WTC11 (cell line): ENCODE data around the gene INPP5F. TPM values are rescaled to one million over a fixed set of nuclear protein-coding genes. Genes with fewer than 3 reads are reported as not detected.

Experiments
- ATAC-seq: fragments of 200-7000 bp; cut with Tn5 transposase; 2 replicates; pipeline ENCODE4 v1.10.0; 2021; ENCODE audit warnings: mild to moderate bottlenecking, moderate library complexity
- CTCF ChIA-PET: fragments of 300-600 bp; sonication (Branson Sonifier 250); formaldehyde crosslinking; loops from one replicate; lab custom pipeline; 2021; ENCODE audit warnings: antibody characterized with exemption; lab: Charles Lee
- POLR2A ChIA-PET: fragments of 350-600 bp; sonication (Branson Sonifier 250); formaldehyde crosslinking; loops from one replicate; lab custom pipeline; 2021; ENCODE audit warnings: antibody characterized with exemption; lab: Charles Lee
- DNase-seq: peaks from one replicate; pipeline ENCODE4 v3.0.0; 2021; ENCODE audit warnings: low spot score
- H3K27ac Mint-ChIP-seq: 2 replicates; pipeline ENCODE4 v1.8.0; 2021; ENCODE audit warnings: mixed read lengths
- H3K27me3 Mint-ChIP-seq: 2 replicates; pipeline ENCODE4 v1.8.0; 2021; ENCODE audit warnings: low read depth, mild to moderate bottlenecking, moderate library complexity, mixed read lengths
- H3K36me3 Mint-ChIP-seq: 2 replicates; pipeline ENCODE4 v1.8.0; 2021; ENCODE audit warnings: mixed read lengths
- H3K4me1 Mint-ChIP-seq: 2 replicates; pipeline ENCODE4 v1.8.0; 2022; ENCODE audit warnings: mixed read lengths
- H3K4me3 Mint-ChIP-seq: 2 replicates; pipeline ENCODE4 v1.8.0; 2021; ENCODE audit warnings: mild to moderate bottlenecking, moderate library complexity, mixed read lengths
- H3K9me3 Mint-ChIP-seq: 2 replicates; pipeline ENCODE4 v1.8.0; 2021; ENCODE audit warnings: mixed read lengths
- ARID4B ChIP-seq: sonication (generic); formaldehyde crosslinking; IDR thresholded peaks from 2 replicates; pipeline ENCODE4 v1.8.0; 2023; ENCODE audit warnings: missing genetic modification reagents, mild to moderate bottlenecking, borderline replicate concordance
- ATF2 ChIP-seq: sonication (generic); formaldehyde crosslinking; IDR thresholded peaks from 2 replicates; pipeline ENCODE4 v1.8.1; 2022; ENCODE audit warnings: low read depth, missing genetic modification reagents, borderline replicate concordance
- CTCF ChIP-seq: fragments of 200-600 bp; IDR thresholded peaks from 2 replicates; pipeline ENCODE4 v1.8.0; 2022; ENCODE audit warnings: antibody characterized with exemption
- ESRRA ChIP-seq: sonication (generic); formaldehyde crosslinking; IDR thresholded peaks from 2 replicates; pipeline ENCODE4 v1.8.1; 2022; ENCODE audit warnings: mild to moderate bottlenecking, missing genetic modification reagents, borderline replicate concordance
- ETV6 ChIP-seq: sonication (generic); formaldehyde crosslinking; IDR thresholded peaks from 2 replicates; pipeline ENCODE4 v1.8.1; 2022; ENCODE audit warnings: mild to moderate bottlenecking, missing genetic modification reagents
- GABPB1 ChIP-seq: sonication (generic); formaldehyde crosslinking; IDR thresholded peaks from 2 replicates; pipeline ENCODE4 v1.8.1; 2023; ENCODE audit warnings: mild to moderate bottlenecking, missing genetic modification reagents
- GRHL2 ChIP-seq: fragments of 250-450 bp; sonication (Bioruptor Pico); IDR thresholded peaks from 2 replicates; pipeline ENCODE4 v1.8.0; 2022; ENCODE audit warnings: mild to moderate bottlenecking, moderate library complexity; ENCODE audit not compliant: insufficient replicate concordance, severe bottlenecking
- JAZF1 ChIP-seq: fragments of 250-450 bp; sonication (Bioruptor Pico); IDR thresholded peaks from 2 replicates; pipeline ENCODE4 v1.9.0; 2021; ENCODE audit warnings: moderate library complexity, mild to moderate bottlenecking, inconsistent platforms
- JUN ChIP-seq: sonication (generic); formaldehyde crosslinking; IDR thresholded peaks from 2 replicates; pipeline ENCODE4 v1.8.0; 2023; ENCODE audit warnings: mild to moderate bottlenecking, missing genetic modification reagents
- MYBL2 ChIP-seq: sonication (generic); formaldehyde crosslinking; IDR thresholded peaks from 2 replicates; pipeline ENCODE4 v1.8.1; 2023; ENCODE audit warnings: mild to moderate bottlenecking, moderate library complexity, missing genetic modification reagents
- NR2C2 ChIP-seq: sonication (generic); formaldehyde crosslinking; IDR thresholded peaks from 2 replicates; pipeline ENCODE4 v1.8.0; 2022; ENCODE audit warnings: mild to moderate bottlenecking, missing genetic modification reagents
- RELA ChIP-seq: sonication (generic); formaldehyde crosslinking; IDR thresholded peaks from 2 replicates; pipeline ENCODE4 v1.8.1; 2022; ENCODE audit warnings: missing genetic modification reagents, mild to moderate bottlenecking, borderline replicate concordance
- TP53 ChIP-seq: sonication (generic); formaldehyde crosslinking; IDR thresholded peaks from 2 replicates; pipeline ENCODE4 v1.8.1; 2023; ENCODE audit warnings: mild to moderate bottlenecking, missing genetic modification reagents
- ZMAT4 ChIP-seq: fragments of 250-450 bp; sonication (Bioruptor Pico); IDR thresholded peaks from 2 replicates; pipeline ENCODE4 v1.9.0; 2021; ENCODE audit warnings: mild to moderate bottlenecking
- ZNF263 ChIP-seq: sonication (generic); formaldehyde crosslinking; IDR thresholded peaks from 2 replicates; pipeline ENCODE4 v1.8.1; 2022; ENCODE audit warnings: low read depth, mild to moderate bottlenecking, moderate library complexity, missing genetic modification reagents
- ZNF281 ChIP-seq: sonication (generic); formaldehyde crosslinking; IDR thresholded peaks from 2 replicates; pipeline ENCODE4 v1.8.0; 2023; ENCODE audit warnings: mild to moderate bottlenecking, missing genetic modification reagents
- ZNF396 ChIP-seq: fragments of 250-450 bp; sonication (Bioruptor Pico); IDR thresholded peaks from 2 replicates; pipeline ENCODE4 v1.8.0; 2021; ENCODE audit warnings: mild to moderate bottlenecking, moderate library complexity, borderline replicate concordance
- ZNF425 ChIP-seq: fragments of 250-450 bp; sonication (Bioruptor Pico); conservative IDR thresholded peaks from 2 replicates; pipeline ENCODE4 v1.9.0; 2021; ENCODE audit warnings: mild to moderate bottlenecking
- total RNA-seq: library from RNA; stranded (reverse); gene quantifications from 3 replicates; pipeline ENCODE4 v1.2.3, GENCODE V29; 2021

INPP5F gene
- total RNA-seq, 1 experiment from 2014 or later = 83.3 TPM

GRCh38 chr10:119805702-119806230 lies 79.9 kb downstream of the INPP5F start (continued):
- TF ChIP-seq ZNF425 (CRISPR knock-in tag) = no peak
- TF ChIP-seq ESRRA = no peak
- TF ChIP-seq JUN (CRISPR knock-in tag) = no peak
- no peak for TF ChIP-seq ARID4B (CRISPR knock-in tag)

- DNase-seq (no peak), ATAC-seq (peak; percentile 69)
- no peak overlapping the region for H3K27ac Mint-ChIP-seq
- ChIA-PET CTCF (interaction anchor here (0.7 to 1.8 kb wide), 3 partner anchors 12 to 119 kb away, joined by 3 to 14 read pairs (median 3); no protein-coding TSS in a partner anchor), POLR2A (no interaction called here)
- no peaks in the 10 kb centered on the region for H3K27me3 Mint-ChIP-seq
- no peaks in the 10 kb centered on the region for H3K4me1 Mint-ChIP-seq
- H3K9me3 Mint-ChIP-seq = no peaks in the 10 kb centered on the region
- H3K36me3 Mint-ChIP-seq = peaks cover 5% of the 10 kb centered on the region; the same call in 1 of the 2 replicates
- no peak overlapping the region for H3K4me3 Mint-ChIP-seq
- TF ChIP-seq ZMAT4 (CRISPR knock-in tag) = no peak
- no peak for TF ChIP-seq GRHL2 (CRISPR knock-in tag)
- no peak for TF ChIP-seq GABPB1 (CRISPR knock-in tag)
- TF ChIP-seq ATF2 (CRISPR knock-in tag) = no peak
- no peak for TF ChIP-seq MYBL2 (CRISPR knock-in tag)
- TF ChIP-seq CTCF = no peak
- no peak for TF ChIP-seq ZNF263 (CRISPR knock-in tag)
- no peak for TF ChIP-seq ZNF396 (CRISPR knock-in tag)
- no peak for TF ChIP-seq TP53 (CRISPR knock-in tag)
- TF ChIP-seq ETV6 = no peak
- no peak for TF ChIP-seq JAZF1 (CRISPR knock-in tag)
- TF ChIP-seq NR2C2 (CRISPR knock-in tag) = no peak
- TF ChIP-seq ZNF281 (CRISPR knock-in tag) = no peak
- TF ChIP-seq RELA = no peak
These were observed 80.7 kb downstream of the INPP5F start for GRCh38 chr10:119806334-119807130.
